H1 (cell line): Measurements from ENCODE around the gene PCNX4. TPM values are rescaled to one million over a fixed set of nuclear protein-coding genes. Genes with fewer than 3 reads are reported as not detected.

Experiments used
- SAP30 ChIP-seq: fragments of 300-600 bp; sonication (generic); IDR thresholded peaks from 2 replicates; pipeline ENCODE4 v1.7.1; 2012; ENCODE audit warnings: low read length, moderate library complexity, mild to moderate bottlenecking, inconsistent platforms; ENCODE audit not compliant: insufficient read depth, insufficient replicate concordance
- polyA plus RNA-seq, 7 experiments: library from polyadenylated mRNA; depleted of rRNA in 3 of 7; stranded (reverse) in 5 of 7; unstranded in 2 of 7; fragments of >200 nt in 5 of 7; fragments of 200-250 nt in 2 of 7; gene quantifications; 1 replicate in 5 of 7; 2 replicates in 1 of 7; 4 replicates in 1 of 7; pipeline versions ENCODE4 v1.2.1 to v1.2.3, GENCODE V29; 2011 to 2013; ENCODE audit warnings: missing spikeins in 2 of 7, mixed read lengths in 2 of 7
- total RNA-seq: library from RNA; stranded (reverse); fragmentation: NEBNext Ultra II Directional; extraction: Animal tissue kit (Norgen Biotek cat#: 25700); gene quantifications from 2 replicates; pipeline ENCODE4 v1.2.1, GENCODE V29; 2021
- TF ChIP-seq, protein P1 (sequence below): fragments of 300-600 bp; sonication (generic); IDR thresholded peaks from 2 replicates; pipeline ENCODE4 v1.7.1; 2012; ENCODE audit warnings: low read length, moderate library complexity, mild to moderate bottlenecking, inconsistent platforms; ENCODE audit not compliant: insufficient replicate concordance

PCNX4 gene
- total and polyA plus RNA-seq, 2 of the 8 experiments (the other 6 are each of a cell fraction or from before 2014, with no cell fraction given): 28.4 to 35.5 TPM

DNA sequence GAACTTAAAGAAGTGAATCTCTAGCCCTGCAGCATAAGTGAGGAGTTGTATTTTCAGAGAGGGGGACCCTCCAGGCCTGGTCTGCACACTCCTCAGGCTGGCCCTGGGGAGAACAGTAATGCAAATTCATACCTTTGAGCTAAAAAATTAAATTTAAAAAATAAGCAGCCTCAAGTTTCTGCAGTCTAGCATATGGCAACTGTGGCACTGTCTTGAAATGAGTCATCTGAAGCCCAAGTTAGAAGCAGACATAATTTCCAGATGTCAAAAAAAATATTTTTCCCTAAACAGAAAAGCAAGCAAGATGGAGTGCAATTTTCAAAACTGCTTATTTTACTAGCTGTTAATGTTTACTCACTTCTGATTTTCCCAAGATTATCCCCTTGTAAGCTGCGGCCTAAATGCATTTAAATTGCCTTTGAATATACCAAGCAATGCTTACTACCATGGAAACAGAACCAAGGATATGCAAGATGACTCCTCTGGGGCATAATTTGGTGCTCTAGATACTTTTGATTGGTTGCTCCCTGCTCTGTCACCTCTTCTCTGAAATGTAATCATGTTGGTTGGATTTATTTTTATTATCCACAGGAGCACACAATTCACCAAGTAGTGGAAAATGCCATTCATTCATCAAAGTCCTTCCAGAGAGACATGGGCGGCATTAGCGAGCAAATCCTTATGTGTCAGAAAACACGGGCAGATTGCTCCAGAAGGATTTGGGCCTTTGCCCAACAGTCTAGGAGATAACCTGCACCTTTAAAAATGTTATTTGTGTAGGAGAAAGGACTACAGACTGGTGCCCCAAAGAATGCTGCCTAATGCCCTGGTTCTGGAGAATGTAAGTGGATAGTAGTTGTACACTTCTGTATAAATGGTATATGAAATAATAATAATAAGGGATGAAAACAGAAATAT lies 98.5 kb downstream of the PCNX4 start (continued):
- TF ChIP-seq, protein P1, sequence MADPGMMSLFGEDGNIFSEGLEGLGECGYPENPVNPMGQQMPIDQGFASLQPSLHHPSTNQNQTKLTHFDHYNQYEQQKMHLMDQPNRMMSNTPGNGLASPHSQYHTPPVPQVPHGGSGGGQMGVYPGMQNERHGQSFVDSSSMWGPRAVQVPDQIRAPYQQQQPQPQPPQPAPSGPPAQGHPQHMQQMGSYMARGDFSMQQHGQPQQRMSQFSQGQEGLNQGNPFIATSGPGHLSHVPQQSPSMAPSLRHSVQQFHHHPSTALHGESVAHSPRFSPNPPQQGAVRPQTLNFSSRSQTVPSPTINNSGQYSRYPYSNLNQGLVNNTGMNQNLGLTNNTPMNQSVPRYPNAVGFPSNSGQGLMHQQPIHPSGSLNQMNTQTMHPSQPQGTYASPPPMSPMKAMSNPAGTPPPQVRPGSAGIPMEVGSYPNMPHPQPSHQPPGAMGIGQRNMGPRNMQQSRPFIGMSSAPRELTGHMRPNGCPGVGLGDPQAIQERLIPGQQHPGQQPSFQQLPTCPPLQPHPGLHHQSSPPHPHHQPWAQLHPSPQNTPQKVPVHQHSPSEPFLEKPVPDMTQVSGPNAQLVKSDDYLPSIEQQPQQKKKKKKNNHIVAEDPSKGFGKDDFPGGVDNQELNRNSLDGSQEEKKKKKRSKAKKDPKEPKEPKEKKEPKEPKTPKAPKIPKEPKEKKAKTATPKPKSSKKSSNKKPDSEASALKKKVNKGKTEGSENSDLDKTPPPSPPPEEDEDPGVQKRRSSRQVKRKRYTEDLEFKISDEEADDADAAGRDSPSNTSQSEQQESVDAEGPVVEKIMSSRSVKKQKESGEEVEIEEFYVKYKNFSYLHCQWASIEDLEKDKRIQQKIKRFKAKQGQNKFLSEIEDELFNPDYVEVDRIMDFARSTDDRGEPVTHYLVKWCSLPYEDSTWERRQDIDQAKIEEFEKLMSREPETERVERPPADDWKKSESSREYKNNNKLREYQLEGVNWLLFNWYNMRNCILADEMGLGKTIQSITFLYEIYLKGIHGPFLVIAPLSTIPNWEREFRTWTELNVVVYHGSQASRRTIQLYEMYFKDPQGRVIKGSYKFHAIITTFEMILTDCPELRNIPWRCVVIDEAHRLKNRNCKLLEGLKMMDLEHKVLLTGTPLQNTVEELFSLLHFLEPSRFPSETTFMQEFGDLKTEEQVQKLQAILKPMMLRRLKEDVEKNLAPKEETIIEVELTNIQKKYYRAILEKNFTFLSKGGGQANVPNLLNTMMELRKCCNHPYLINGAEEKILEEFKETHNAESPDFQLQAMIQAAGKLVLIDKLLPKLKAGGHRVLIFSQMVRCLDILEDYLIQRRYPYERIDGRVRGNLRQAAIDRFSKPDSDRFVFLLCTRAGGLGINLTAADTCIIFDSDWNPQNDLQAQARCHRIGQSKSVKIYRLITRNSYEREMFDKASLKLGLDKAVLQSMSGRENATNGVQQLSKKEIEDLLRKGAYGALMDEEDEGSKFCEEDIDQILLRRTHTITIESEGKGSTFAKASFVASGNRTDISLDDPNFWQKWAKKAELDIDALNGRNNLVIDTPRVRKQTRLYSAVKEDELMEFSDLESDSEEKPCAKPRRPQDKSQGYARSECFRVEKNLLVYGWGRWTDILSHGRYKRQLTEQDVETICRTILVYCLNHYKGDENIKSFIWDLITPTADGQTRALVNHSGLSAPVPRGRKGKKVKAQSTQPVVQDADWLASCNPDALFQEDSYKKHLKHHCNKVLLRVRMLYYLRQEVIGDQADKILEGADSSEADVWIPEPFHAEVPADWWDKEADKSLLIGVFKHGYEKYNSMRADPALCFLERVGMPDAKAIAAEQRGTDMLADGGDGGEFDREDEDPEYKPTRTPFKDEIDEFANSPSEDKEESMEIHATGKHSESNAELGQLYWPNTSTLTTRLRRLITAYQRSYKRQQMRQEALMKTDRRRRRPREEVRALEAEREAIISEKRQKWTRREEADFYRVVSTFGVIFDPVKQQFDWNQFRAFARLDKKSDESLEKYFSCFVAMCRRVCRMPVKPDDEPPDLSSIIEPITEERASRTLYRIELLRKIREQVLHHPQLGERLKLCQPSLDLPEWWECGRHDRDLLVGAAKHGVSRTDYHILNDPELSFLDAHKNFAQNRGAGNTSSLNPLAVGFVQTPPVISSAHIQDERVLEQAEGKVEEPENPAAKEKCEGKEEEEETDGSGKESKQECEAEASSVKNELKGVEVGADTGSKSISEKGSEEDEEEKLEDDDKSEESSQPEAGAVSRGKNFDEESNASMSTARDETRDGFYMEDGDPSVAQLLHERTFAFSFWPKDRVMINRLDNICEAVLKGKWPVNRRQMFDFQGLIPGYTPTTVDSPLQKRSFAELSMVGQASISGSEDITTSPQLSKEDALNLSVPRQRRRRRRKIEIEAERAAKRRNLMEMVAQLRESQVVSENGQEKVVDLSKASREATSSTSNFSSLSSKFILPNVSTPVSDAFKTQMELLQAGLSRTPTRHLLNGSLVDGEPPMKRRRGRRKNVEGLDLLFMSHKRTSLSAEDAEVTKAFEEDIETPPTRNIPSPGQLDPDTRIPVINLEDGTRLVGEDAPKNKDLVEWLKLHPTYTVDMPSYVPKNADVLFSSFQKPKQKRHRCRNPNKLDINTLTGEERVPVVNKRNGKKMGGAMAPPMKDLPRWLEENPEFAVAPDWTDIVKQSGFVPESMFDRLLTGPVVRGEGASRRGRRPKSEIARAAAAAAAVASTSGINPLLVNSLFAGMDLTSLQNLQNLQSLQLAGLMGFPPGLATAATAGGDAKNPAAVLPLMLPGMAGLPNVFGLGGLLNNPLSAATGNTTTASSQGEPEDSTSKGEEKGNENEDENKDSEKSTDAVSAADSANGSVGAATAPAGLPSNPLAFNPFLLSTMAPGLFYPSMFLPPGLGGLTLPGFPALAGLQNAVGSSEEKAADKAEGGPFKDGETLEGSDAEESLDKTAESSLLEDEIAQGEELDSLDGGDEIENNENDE: no peak
- TF ChIP-seq SAP30: no peak
